GM12875 (cell line): Measurements from ENCODE around the gene SMPD3.

Experiments used
- H3K4me3 ChIP-seq: one replicate; pipeline ENCODE4 v1.5.1; 2011; ENCODE audit warnings: low read depth, low read length, control low read depth
- TF ChIP-seq, protein P1 (sequence below): IDR thresholded peaks from 2 replicates; pipeline ENCODE4 v1.5.1; 2011; ENCODE audit warnings: low read depth, mild to moderate bottlenecking, control low read depth, inconsistent platforms, low read length, moderate library complexity, borderline replicate concordance; ENCODE audit not compliant: insufficient read depth

The SMPD3 gene

DNA sequence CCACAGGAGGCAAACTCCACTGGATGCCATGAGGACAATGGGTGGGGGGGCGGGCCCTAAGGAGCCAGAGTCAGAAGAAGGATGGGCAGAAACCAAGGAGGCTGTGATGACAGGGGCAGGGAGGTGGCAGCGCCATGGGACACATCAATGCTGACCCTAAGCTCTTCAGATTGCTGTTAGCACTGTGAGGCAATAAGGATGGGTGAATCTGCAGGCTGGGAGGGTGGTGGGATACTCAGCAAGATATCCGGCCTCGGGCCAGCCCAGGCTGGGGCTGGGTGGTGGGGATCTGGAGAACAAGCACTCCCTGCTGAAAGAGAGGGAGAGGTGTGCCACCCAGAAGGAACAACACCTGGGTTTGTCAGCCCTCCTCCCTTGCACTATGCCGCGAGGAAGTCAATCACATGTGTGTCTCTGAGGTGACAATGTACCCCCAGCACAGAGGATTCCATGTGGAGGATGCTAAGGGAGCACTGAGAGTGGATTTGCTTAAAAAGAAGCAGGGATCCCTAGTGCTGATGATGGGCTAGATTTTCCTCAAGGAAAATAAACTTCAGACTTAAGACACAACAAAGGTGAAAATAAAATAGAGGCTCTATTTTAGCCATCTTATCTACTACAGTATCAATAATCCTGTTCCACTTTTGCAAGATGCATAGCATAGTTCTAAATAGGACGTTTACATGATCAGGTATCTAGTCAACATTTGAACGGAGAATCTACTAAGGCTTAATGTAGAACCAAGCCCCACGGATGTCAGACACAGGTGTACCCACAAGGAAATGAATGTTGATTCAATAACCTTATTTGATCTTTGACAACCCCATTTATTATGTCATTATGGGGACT is 22.6 kb downstream of the SMPD3 start:
- TF ChIP-seq, protein P1, sequence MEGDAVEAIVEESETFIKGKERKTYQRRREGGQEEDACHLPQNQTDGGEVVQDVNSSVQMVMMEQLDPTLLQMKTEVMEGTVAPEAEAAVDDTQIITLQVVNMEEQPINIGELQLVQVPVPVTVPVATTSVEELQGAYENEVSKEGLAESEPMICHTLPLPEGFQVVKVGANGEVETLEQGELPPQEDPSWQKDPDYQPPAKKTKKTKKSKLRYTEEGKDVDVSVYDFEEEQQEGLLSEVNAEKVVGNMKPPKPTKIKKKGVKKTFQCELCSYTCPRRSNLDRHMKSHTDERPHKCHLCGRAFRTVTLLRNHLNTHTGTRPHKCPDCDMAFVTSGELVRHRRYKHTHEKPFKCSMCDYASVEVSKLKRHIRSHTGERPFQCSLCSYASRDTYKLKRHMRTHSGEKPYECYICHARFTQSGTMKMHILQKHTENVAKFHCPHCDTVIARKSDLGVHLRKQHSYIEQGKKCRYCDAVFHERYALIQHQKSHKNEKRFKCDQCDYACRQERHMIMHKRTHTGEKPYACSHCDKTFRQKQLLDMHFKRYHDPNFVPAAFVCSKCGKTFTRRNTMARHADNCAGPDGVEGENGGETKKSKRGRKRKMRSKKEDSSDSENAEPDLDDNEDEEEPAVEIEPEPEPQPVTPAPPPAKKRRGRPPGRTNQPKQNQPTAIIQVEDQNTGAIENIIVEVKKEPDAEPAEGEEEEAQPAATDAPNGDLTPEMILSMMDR, result no peak

DNA sequence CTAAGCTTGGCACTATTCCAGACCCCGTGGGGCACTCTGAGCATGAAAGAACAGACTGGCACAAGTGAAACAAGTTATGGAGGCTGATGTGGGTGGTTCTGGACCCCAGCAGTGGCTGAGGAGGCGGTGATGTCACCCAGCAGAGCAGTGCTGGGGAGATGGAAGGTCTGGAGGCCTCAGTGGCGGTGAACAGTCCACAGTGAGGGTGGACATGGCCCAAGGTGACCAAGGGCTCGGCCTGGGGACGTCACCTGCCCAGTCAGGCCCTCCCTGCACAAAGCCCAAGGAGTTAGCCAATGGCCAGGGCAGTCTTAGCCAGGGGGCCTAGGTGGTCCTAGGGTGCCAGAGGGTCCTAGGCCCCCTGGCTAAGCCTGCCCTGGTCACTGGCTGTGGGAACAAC is 24.5 kb downstream of the SMPD3 start:
- TF ChIP-seq, protein P1, result no peak
- no peak overlapping the region for H3K4me3 ChIP-seq

More for the DNA sequence above, 22.6 kb downstream of the SMPD3 start:
- no peak overlapping the region for H3K4me3 ChIP-seq

DNA sequence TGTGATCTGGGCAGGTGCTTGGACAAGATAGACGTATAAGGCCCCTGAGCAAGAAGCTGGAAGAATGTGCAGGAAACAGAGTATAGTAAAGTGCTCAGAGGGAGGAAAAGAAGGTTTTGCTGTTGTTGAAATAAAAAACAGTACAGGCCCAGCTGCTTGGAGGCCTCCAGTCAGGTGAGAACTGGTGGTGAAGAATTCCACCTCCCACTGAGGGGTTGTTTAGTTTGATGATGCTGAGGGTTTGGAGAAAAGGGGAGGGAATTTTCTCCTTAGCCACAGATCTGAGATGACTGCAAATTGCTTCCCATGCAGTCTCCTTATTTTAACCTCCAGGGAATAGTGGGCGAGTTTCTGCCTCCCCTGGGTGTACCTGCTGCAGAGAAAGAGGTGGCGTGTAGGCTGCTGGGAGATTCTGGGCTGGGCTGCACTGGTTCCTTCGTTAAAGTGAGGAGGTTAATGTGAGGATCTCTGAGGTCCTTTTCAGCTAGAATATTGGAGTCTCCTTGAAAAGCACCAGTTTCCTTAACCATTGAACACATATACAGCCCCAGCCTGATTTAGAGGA is 25.8 kb downstream of the SMPD3 start:
- no peak overlapping the region for H3K4me3 ChIP-seq
- TF ChIP-seq, protein P1, result no peak

DNA sequence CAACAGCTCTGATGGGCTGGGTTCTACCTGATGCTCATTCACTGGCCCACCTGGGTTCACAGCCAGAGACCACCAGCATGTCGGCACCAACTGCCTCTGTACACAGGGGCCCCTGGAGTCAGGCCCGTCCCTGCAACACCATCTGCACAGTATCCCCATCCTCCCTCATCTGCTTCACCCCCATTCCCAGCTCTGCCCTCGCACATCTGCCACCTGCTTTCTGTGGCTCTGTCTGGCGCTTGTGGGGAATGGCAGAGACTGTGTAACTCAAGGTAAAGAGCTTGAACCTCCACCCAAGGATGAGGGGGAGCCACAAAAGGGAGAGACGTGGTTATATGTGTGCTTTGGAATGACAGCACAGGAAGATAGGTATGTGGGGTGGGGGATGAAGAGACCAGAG is 27.2 kb downstream of the SMPD3 start:
- H3K4me3 ChIP-seq, result no peak overlapping the region
- TF ChIP-seq, protein P1, result no peak

DNA sequence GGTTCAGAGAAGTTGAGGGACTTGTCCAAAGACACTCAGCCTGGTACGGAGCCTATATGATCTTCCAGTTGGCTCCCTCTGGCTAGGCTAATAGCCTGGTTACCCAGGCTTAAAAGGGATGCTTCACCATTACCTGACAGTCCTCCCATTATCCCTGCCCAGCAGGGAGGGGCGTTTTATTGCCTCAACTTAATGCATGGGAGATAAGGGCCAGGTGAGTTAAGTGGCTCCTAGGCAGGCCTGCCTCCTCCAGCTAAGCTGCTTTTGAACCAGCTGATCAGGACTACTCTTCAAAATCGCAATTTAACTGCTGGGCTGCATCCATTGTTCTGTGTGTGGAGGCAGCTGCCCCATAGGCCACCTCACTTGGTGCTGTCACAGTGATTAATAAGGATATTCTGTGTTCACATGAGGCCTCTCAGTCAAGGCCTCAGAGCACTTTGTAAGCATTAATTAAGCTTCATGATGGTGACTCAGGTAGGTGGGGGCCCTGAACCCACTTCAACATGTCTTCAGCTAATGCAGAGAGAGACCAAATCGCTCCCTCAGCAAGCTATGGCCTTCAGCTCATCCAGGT is 27.9 kb downstream of the SMPD3 start:
- TF ChIP-seq, protein P1, result no peak
- no peak overlapping the region for H3K4me3 ChIP-seq

DNA sequence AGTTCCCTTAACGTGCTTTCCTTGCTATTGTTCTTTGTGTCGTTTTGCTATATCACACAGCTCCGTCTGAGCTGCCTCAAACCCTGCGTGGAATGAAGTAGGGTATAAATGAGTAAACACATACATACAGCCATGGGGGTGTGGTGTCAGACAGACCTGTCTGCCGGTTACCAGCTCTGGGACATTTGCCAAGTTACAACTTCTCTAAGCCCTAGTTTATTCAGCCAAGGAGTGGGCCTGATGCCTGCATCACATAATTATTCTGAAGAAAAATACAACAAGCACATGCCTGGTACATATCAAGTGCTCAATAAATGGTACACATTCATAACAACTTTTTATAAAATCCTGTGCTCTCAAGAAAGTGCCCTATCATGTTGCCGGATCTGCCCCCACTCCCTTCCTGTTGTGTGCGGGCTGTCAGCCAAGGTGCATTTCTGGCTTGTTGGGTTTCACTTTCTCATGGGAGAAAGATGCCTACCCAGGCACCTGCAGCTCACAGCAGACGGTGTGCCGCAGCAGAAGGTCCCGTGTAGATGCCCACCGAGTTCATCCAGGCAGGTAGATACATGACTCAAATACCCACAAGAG is 30.5 kb downstream of the SMPD3 start:
- H3K4me3 ChIP-seq, result no peak overlapping the region

More for the DNA sequence above, 30.5 kb downstream of the SMPD3 start:
- TF ChIP-seq, protein P1, result no peak
